H1 (cell line): ENCODE data around the gene DUSP1. TPM values are rescaled to one million over a fixed set of nuclear protein-coding genes. Genes with fewer than 3 reads are reported as not detected.

Experiments used
- polyA plus RNA-seq, 7 experiments: library from polyadenylated mRNA; depleted of rRNA in 3 of 7; stranded (reverse) in 5 of 7; unstranded in 2 of 7; fragments of >200 nt in 5 of 7; fragments of 200-250 nt in 2 of 7; gene quantifications; 1 replicate in 5 of 7; 2 replicates in 1 of 7; 4 replicates in 1 of 7; pipeline versions ENCODE4 v1.2.1 to v1.2.3, GENCODE V29; 2011 to 2013; ENCODE audit warnings: missing spikeins in 2 of 7, mixed read lengths in 2 of 7
- total RNA-seq: library from RNA; stranded (reverse); fragmentation: NEBNext Ultra II Directional; extraction: Animal tissue kit (Norgen Biotek cat#: 25700); gene quantifications from 2 replicates; pipeline ENCODE4 v1.2.1, GENCODE V29; 2021
- TF ChIP-seq, protein P1 (sequence below): fragments of 300-600 bp; sonication (generic); IDR thresholded peaks from 2 replicates; pipeline ENCODE4 v1.7.1; 2012; ENCODE audit warnings: low read length, moderate library complexity, mild to moderate bottlenecking, inconsistent platforms; ENCODE audit not compliant: insufficient replicate concordance

DUSP1 gene
- total and polyA plus RNA-seq, 2 of the 8 experiments (the other 6 are each of a cell fraction or from before 2014, with no cell fraction given) = 6.5 to 11.7 TPM

DNA sequence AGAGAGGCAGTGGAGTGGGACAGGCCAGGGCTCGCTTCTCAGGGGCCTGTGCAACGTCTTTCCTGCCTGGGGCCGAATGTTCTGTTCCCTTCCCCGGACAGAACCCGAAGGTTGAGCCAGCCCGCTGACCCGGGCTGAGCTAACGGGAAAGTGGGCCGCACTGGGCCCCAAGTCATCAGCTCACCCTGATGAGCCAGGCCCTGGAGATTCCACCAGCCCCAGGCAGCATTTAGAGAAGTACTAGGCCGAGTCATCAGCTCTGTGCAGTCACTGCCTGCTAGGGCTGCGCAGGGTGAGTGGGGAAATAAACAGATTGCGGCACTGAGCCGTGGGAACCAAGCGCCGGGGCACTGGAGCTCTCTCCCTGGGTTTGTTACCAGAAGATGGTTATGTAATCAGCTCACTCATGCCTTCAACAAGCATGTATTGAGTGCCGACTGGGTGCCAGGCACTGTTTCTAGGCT, 29.1 kb upstream of the DUSP1 start (continued):
- TF ChIP-seq, protein P1, sequence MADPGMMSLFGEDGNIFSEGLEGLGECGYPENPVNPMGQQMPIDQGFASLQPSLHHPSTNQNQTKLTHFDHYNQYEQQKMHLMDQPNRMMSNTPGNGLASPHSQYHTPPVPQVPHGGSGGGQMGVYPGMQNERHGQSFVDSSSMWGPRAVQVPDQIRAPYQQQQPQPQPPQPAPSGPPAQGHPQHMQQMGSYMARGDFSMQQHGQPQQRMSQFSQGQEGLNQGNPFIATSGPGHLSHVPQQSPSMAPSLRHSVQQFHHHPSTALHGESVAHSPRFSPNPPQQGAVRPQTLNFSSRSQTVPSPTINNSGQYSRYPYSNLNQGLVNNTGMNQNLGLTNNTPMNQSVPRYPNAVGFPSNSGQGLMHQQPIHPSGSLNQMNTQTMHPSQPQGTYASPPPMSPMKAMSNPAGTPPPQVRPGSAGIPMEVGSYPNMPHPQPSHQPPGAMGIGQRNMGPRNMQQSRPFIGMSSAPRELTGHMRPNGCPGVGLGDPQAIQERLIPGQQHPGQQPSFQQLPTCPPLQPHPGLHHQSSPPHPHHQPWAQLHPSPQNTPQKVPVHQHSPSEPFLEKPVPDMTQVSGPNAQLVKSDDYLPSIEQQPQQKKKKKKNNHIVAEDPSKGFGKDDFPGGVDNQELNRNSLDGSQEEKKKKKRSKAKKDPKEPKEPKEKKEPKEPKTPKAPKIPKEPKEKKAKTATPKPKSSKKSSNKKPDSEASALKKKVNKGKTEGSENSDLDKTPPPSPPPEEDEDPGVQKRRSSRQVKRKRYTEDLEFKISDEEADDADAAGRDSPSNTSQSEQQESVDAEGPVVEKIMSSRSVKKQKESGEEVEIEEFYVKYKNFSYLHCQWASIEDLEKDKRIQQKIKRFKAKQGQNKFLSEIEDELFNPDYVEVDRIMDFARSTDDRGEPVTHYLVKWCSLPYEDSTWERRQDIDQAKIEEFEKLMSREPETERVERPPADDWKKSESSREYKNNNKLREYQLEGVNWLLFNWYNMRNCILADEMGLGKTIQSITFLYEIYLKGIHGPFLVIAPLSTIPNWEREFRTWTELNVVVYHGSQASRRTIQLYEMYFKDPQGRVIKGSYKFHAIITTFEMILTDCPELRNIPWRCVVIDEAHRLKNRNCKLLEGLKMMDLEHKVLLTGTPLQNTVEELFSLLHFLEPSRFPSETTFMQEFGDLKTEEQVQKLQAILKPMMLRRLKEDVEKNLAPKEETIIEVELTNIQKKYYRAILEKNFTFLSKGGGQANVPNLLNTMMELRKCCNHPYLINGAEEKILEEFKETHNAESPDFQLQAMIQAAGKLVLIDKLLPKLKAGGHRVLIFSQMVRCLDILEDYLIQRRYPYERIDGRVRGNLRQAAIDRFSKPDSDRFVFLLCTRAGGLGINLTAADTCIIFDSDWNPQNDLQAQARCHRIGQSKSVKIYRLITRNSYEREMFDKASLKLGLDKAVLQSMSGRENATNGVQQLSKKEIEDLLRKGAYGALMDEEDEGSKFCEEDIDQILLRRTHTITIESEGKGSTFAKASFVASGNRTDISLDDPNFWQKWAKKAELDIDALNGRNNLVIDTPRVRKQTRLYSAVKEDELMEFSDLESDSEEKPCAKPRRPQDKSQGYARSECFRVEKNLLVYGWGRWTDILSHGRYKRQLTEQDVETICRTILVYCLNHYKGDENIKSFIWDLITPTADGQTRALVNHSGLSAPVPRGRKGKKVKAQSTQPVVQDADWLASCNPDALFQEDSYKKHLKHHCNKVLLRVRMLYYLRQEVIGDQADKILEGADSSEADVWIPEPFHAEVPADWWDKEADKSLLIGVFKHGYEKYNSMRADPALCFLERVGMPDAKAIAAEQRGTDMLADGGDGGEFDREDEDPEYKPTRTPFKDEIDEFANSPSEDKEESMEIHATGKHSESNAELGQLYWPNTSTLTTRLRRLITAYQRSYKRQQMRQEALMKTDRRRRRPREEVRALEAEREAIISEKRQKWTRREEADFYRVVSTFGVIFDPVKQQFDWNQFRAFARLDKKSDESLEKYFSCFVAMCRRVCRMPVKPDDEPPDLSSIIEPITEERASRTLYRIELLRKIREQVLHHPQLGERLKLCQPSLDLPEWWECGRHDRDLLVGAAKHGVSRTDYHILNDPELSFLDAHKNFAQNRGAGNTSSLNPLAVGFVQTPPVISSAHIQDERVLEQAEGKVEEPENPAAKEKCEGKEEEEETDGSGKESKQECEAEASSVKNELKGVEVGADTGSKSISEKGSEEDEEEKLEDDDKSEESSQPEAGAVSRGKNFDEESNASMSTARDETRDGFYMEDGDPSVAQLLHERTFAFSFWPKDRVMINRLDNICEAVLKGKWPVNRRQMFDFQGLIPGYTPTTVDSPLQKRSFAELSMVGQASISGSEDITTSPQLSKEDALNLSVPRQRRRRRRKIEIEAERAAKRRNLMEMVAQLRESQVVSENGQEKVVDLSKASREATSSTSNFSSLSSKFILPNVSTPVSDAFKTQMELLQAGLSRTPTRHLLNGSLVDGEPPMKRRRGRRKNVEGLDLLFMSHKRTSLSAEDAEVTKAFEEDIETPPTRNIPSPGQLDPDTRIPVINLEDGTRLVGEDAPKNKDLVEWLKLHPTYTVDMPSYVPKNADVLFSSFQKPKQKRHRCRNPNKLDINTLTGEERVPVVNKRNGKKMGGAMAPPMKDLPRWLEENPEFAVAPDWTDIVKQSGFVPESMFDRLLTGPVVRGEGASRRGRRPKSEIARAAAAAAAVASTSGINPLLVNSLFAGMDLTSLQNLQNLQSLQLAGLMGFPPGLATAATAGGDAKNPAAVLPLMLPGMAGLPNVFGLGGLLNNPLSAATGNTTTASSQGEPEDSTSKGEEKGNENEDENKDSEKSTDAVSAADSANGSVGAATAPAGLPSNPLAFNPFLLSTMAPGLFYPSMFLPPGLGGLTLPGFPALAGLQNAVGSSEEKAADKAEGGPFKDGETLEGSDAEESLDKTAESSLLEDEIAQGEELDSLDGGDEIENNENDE = no peak
